KOPT-K1 (cell line): ENCODE data around the gene HOXA3.

Source experiments
- H3K27ac ChIP-seq: fragments of 200-600 bp; sonication (generic); 2 replicates; pipeline ENCODE4 v1.5.1; 2016; ENCODE audit warnings: antibody characterized with exemption, mild to moderate bottlenecking, low read depth, low read length; ENCODE audit not compliant: poor library complexity, severe bottlenecking
- H3K36me3 ChIP-seq: fragments of 200-600 bp; sonication (generic); 2 replicates; pipeline ENCODE4 v1.5.1; 2017; ENCODE audit warnings: antibody characterized with exemption, mild to moderate bottlenecking, low read length, moderate library complexity; ENCODE audit not compliant: insufficient read depth
- H3K9me3 ChIP-seq: fragments of 200-600 bp; sonication (generic); 2 replicates; pipeline ENCODE4 v1.5.1; 2017; ENCODE audit warnings: antibody characterized with exemption, low read length, mild to moderate bottlenecking; ENCODE audit not compliant: insufficient read depth, poor library complexity, severe bottlenecking

Gene HOXA3

DNA sequence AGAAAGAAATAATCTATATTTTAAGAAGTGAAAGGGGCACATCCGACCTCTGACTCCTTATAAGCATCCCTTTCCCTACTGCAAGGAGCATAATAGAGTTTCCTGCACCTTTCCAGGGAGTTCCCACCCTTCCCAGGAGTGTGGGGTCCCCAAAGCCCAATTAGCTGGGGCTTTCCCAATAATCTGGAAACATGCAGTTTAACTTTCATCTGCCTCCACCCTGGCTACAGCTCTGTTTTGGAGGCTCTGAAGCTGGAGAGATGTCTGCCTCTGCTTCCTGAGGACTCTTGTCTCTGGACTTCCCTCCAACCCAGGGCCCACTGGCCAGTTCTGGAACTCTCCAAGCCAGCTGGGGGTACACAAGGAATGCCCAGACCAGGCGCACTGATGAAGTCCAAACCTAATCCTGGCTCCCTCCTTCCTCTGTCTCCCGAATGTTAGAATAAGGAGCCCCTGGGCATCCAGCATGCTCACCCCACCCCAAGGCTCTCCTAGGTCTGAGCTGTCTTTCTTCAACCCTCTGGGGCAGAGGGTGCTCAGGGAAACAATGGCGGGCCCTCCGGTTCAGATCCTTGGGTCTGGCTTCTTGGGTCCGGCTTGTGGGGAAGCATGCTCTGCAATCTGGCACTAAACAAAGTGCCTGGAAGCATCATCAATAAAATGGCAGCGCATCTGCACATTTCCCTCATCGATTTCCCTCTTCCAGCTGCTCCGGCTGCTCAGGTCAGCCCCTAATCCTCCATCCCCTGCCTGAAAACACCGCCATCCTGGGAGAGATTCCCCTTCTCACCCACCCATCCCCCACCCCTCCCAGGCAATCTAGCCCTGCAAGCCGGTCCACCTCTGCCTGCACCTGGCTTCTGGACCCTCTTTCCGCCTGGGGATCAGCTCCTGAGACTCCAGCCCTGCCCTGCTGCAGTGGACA lies 35.2 kb downstream of the HOXA3 start:
- no peaks in the 10 kb centered on the region for H3K36me3 ChIP-seq
- no peak overlapping the region for H3K27ac ChIP-seq
- H3K9me3 ChIP-seq: no peaks in the 10 kb centered on the region

DNA sequence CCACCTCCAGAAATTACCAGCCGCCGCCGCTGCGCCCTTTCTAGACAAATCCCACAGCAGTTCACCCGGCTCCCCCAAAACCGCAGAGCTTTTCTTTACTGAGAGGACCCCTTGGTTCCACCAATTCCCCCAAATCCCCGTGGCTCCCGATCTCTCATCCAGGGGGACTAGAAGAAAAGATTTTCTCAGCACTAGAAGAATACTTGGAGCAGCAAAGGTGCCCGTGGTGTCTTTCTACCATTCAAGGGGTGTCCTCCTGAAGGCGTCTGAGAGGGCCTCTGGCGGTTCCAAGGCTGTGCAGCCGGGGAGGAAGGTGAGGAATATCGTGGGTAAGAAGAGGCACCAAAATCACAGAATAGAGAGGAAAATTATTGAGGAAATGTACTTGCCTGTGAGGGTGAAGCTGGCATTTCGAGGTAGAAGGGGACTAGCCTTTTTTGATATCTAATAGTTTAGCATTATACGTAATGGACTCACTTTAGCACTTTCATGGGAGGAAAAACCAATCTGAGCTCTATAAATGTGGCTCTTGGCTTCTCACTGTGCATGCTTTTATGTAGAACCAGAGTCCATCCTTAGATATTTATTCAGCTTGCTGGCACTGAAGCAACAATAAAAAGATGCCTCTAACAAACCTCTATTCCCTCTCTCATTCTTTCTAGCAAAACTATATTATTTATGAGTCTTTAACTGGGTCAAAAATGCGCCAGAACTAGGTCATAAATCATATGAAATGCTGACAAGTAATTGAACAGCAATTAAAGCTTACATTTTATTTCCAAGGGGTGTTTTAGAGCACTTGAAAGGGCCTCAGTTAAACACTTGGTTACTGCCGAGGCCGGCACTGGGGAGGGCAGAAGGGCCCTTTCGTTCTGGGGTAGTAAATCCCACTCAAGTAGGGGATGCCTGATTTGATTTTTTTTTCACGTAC lies 36.1 kb downstream of the HOXA3 start:
- H3K27ac ChIP-seq: no peak overlapping the region
- no peaks in the 10 kb centered on the region for H3K36me3 ChIP-seq
- H3K9me3 ChIP-seq: no peaks in the 10 kb centered on the region

GRCh38 chr7:27115221-27116026 lies 37.0 kb downstream of the HOXA3 start:
- Histone ChIP-seq H3K9me3 (no peaks in the 10 kb centered on the region), H3K27ac (no peak overlapping the region), H3K36me3 (no peaks in the 10 kb centered on the region)

- H3K36me3 ChIP-seq: no peaks in the 10 kb centered on the region
- H3K27ac ChIP-seq: no peak overlapping the region
- H3K9me3 ChIP-seq: no peaks in the 10 kb centered on the region
Measured at GRCh38 chr7:27114881-27115220, 37.5 kb downstream of the HOXA3 start.

GRCh38 chr7:27113991-27114769 lies 38.2 kb downstream of the HOXA3 start:
- Histone ChIP-seq H3K27ac (no peak overlapping the region), H3K9me3 (no peaks in the 10 kb centered on the region)

DNA sequence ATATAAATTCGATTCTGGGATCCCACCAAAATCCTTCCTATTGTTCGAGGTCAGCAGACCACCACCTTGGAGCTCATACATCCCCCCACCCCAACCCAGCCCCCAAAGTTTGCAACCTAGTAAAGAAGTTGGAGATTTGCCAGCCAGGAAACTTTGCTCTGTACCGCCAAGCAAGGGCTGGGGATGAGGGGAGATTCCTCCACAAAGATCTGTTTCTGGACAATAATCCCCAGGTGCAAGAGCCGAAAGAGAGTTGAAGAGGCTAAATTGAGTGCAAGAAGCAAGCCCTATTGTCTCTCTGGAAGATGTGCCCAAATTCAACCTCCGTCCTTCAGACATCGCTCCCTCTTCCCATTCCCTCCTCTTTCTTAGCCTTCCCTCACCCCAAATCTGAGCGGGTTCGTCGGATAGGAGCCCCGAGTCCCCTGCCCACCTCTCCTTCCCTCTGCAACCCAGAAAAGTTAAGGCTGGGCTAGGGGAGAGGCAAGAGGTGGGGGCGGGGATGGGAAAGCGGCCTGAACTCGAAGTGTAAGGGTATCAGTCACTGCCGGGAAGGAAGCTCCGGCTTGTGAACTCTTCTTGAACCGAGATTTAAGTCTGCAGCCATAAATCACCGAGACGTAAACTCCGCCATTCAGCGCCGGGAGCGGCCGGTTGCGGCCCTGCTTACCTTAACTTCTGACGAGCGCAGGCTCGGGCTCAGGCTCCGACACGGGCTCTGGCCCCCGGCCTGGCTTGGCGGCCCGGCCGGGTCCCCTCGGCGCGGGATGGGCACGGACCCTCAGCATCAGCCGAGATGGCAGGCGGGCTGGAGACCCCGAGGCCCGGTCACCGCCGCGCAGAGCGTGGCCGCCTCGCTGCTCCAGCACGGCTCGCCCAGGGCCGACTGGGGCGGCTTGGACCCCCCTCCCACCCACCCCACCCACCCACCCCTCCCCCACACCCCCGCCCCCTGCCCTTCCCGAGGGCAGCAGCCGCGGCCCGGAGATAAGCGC lies 39.1 kb downstream of the HOXA3 start:
- Histone ChIP-seq H3K27ac (no peak overlapping the region), H3K36me3 (no peaks in the 10 kb centered on the region), H3K9me3 (no peaks in the 10 kb centered on the region)

More at GRCh38 chr7:27113991-27114769, 38.2 kb downstream of the HOXA3 start:
- no peaks in the 10 kb centered on the region for H3K36me3 ChIP-seq

DNA sequence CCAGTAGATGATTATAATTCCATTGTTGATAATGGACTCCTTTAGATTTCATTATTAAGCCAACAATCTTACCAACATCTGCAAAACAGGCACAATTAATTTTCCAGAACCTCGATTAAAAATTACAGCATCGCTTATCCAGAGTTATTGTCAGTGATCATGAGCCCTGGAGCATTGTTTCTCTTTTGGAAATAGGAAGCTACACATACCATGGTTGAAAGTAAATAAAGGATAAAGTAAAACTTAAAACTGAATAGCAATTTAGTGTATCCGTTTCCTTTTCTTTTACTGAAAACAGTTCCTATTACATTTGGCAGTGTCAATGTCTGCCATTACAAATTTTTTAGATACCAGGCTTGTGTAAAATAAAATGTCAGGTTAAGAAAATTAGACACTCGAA lies 40.0 kb downstream of the HOXA3 start:
- H3K36me3 ChIP-seq: no peaks in the 10 kb centered on the region
- no peak overlapping the region for H3K27ac ChIP-seq
- H3K9me3 ChIP-seq: no peaks in the 10 kb centered on the region

GRCh38 chr7:27111751-27112277 lies 40.6 kb downstream of the HOXA3 start:
- Histone ChIP-seq H3K36me3 (no peaks in the 10 kb centered on the region), H3K9me3 (no peaks in the 10 kb centered on the region), H3K27ac (no peak overlapping the region)

- Histone ChIP-seq H3K36me3 (no peaks in the 10 kb centered on the region), H3K27ac (no peak overlapping the region), H3K9me3 (no peaks in the 10 kb centered on the region)
Measured at GRCh38 chr7:27111042-27111750, 41.2 kb downstream of the HOXA3 start.

- Histone ChIP-seq H3K36me3 (no peaks in the 10 kb centered on the region), H3K9me3 (no peaks in the 10 kb centered on the region), H3K27ac (no peak overlapping the region)
Measured at GRCh38 chr7:27110186-27111031, 42.0 kb downstream of the HOXA3 start.

DNA sequence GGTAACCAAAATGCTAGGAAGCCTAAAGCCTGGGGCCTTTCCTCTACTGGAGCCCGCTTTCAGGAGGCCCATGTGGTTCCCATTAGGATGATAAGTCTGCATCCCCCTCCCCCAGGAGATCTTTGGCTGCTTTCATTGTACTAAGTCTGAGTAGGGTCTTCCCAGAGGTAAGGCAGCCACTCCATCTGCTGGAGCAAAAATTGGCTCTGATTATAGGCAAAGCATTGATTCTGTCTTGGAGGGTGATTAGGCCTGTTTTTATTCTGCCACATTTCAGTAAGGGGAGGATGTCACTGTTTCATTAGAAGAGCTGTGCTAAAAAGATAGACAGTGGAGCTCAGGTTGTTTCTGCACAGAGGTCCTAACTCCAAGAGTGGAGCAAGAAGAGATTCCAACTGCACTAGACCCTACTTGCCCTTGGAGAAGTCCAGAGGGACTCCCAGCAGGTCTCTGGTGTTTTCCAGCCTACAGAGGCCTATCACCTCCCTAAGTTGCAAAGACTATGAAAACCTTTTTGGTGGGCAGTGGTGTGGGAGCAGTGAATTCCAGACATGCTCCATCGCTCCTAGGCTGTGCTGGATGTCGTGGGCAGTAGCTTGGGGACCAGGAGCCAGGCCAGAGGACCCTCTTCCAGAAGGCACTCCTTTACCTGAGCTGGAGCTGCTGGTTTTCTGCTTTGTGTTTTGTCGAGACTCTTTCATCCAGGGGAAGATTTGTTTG lies 42.8 kb downstream of the HOXA3 start:
- Histone ChIP-seq H3K36me3 (no peaks in the 10 kb centered on the region), H3K9me3 (no peaks in the 10 kb centered on the region), H3K27ac (no peak overlapping the region)
